ENCODE measurements around the gene QKI.

QKI gene

GRCh38 chr6:163613668-163614067 lies 199.2 kb downstream of the QKI start:
- no peak overlapping the region for H3K4me3 ChIP-seq (ENCODE audit: low read depth, low read length)
- TF ChIP-seq MYC (IDR thresholded peaks at IDR 0.05; ENCODE audit: low read depth, low read length) (no peak), POLR2A (IDR thresholded peaks at IDR 0.05; ENCODE audit: extremely low read depth, insufficient read length) (no peak)
- no peak for DNase-seq (ENCODE audit: low read depth)

GRCh38 chr6:163616452-163616851 lies 201.9 kb downstream of the QKI start:
- TF ChIP-seq CTCF (IDR thresholded peaks at IDR 0.05; ENCODE audit: low read depth, low read length) (no peak), MAX (IDR thresholded peaks at IDR 0.05; ENCODE audit: low read depth, low read length) (no peak), POLR2A (IDR thresholded peaks at IDR 0.05; ENCODE audit: extremely low read depth, insufficient read length) (no peak), MYC (IDR thresholded peaks at IDR 0.05; ENCODE audit: low read depth, low read length) (no peak)
- no peak overlapping the region for H3K4me3 ChIP-seq (ENCODE audit: low read depth, low read length)
- DNase-seq (ENCODE audit: low read depth): no peak

GRCh38 chr6:163617549-163617948 lies 203.0 kb downstream of the QKI start:
- no peak for TF ChIP-seq MAX (IDR thresholded peaks at IDR 0.05; ENCODE audit: low read depth, low read length)
- no peak for TF ChIP-seq MYC (IDR thresholded peaks at IDR 0.05; ENCODE audit: low read depth, low read length)
- no peak for TF ChIP-seq CTCF (IDR thresholded peaks at IDR 0.05; ENCODE audit: low read depth, low read length)
- no peak for TF ChIP-seq POLR2A (IDR thresholded peaks at IDR 0.05; ENCODE audit: extremely low read depth, insufficient read length)
- no peak for DNase-seq (ENCODE audit: low read depth)
- H3K4me3 ChIP-seq (ENCODE audit: low read depth, low read length): no peak overlapping the region

GRCh38 chr6:163620101-163620500 lies 205.6 kb downstream of the QKI start:
- DNase-seq (ENCODE audit: low read depth): no peak
- no peak overlapping the region for H3K4me3 ChIP-seq (ENCODE audit: low read depth, low read length)
- TF ChIP-seq POLR2A (IDR thresholded peaks at IDR 0.05; ENCODE audit: extremely low read depth, insufficient read length) (no peak), CTCF (IDR thresholded peaks at IDR 0.05; ENCODE audit: low read depth, low read length) (no peak), MAX (IDR thresholded peaks at IDR 0.05; ENCODE audit: low read depth, low read length) (no peak), MYC (IDR thresholded peaks at IDR 0.05; ENCODE audit: low read depth, low read length) (no peak)

- H3K4me3 ChIP-seq (ENCODE audit: low read depth, low read length): no peak overlapping the region
- TF ChIP-seq POLR2A (IDR thresholded peaks at IDR 0.05; ENCODE audit: extremely low read depth, insufficient read length) (no peak), MYC (IDR thresholded peaks at IDR 0.05; ENCODE audit: low read depth, low read length) (no peak), MAX (IDR thresholded peaks at IDR 0.05; ENCODE audit: low read depth, low read length) (no peak), CTCF (IDR thresholded peaks at IDR 0.05; ENCODE audit: low read depth, low read length) (no peak)
- no peak for DNase-seq (ENCODE audit: low read depth)
Observed at GRCh38 chr6:163620670-163621330, 206.3 kb downstream of the QKI start.

GRCh38 chr6:163625265-163625664 lies 210.7 kb downstream of the QKI start:
- TF ChIP-seq CTCF (IDR thresholded peaks at IDR 0.05; ENCODE audit: low read depth, low read length): no peak
- TF ChIP-seq MAX (IDR thresholded peaks at IDR 0.05; ENCODE audit: low read depth, low read length): no peak
- TF ChIP-seq POLR2A (IDR thresholded peaks at IDR 0.05; ENCODE audit: extremely low read depth, insufficient read length): no peak
- TF ChIP-seq MYC (IDR thresholded peaks at IDR 0.05; ENCODE audit: low read depth, low read length): no peak
- no peak for DNase-seq (ENCODE audit: low read depth)
- H3K4me3 ChIP-seq (ENCODE audit: low read depth, low read length): no peak overlapping the region
